ENCODE measurements around the gene ANKLE1. TPM values are rescaled to one million over a fixed set of nuclear protein-coding genes. Genes with fewer than 3 reads are reported as not detected.

Gene ANKLE1
- total and polyA plus RNA-seq, 10 of the 15 experiments (the other 5 are each of a cell fraction or from before 2014, with no cell fraction given), result 2.2 to 17.9 (median 10.9) TPM

- no peak for TF ChIP-seq HSF1 (IDR thresholded peaks at IDR 0.05; ENCODE audit: low read depth, low read length)
- TF ChIP-seq SPI1 (IDR thresholded peaks at IDR 0.05; ENCODE audit: borderline replicate concordance, insufficient read depth, low read depth, low read length), result no peak
- TF ChIP-seq SMAD5 (IDR thresholded peaks at IDR 0.05; ENCODE audit: low read depth), result no peak
- TF ChIP-seq HDAC2 (IDR thresholded peaks at IDR 0.05), result no peak
- TF ChIP-seq PML (IDR thresholded peaks at IDR 0.05; ENCODE audit: low read length), result no peak
- no peak for TF ChIP-seq ATF3 (IDR thresholded peaks at IDR 0.05; ENCODE audit: borderline replicate concordance, extremely low read depth, low read depth, low read length)
- TF ChIP-seq FOXM1 (IDR thresholded peaks at IDR 0.05; ENCODE audit: low read depth, low read length), result no peak
- TF ChIP-seq FOS (IDR thresholded peaks at IDR 0.05; ENCODE audit: borderline replicate concordance, extremely low read depth, insufficient read length), result no peak
- TF ChIP-seq ZNF687 (IDR thresholded peaks at IDR 0.05), result no peak
- TF ChIP-seq HDAC6 (IDR thresholded peaks at IDR 0.05; ENCODE audit: unreplicated experiment), result no peak
- no peak for TF ChIP-seq CREB1 (IDR thresholded peaks at IDR 0.05; ENCODE audit: low read depth)
- no peak for TF ChIP-seq NFYA (IDR thresholded peaks at IDR 0.05; ENCODE audit: borderline replicate concordance, low read depth, low read length)
- TF ChIP-seq PAX8 (IDR thresholded peaks at IDR 0.05), result no peak
- TF ChIP-seq RAD21 (IDR thresholded peaks at IDR 0.05; ENCODE audit: insufficient read depth, low read depth, low read length), result no peak
- no peak for TF ChIP-seq MTA2 (IDR thresholded peaks at IDR 0.05; ENCODE audit: low read depth)
Measured at GRCh38 chr19:17286263-17286662, 4.6 kb downstream of the ANKLE1 start (continued).

All from GM12878 (cell line).